HG03108 (cell line): ENCODE results near the gene SPDYE1.
"Not testable (repeated sequence)": the region's sequence is repeated elsewhere in the genome, so short reads cannot be mapped to it uniquely, and the experiment has no call there.

Experiments used
- ATAC-seq: cut with Tn5 transposase; IDR thresholded peaks from one replicate; pipeline ENCODE4 v1.9.1; 2021; ENCODE audit warnings: moderate library complexity; ENCODE audit not compliant: unreplicated experiment

The SPDYE1 gene

GRCh38 chr7:43997532-43997931 lies at the start of gene SPDYE1:
TSS of gene SPDYE1 (plus strand) at chr7:43997897. CDS start at chr7:43999950, 2,053 bp downstream.
- ATAC-seq = not testable (repeated sequence)

GRCh38 chr7:43952028-43952427 lies 45.7 kb upstream of the SPDYE1 start:
- ATAC-seq = no peak

- no peak for ATAC-seq
These were observed 44.6 kb upstream of the SPDYE1 start for GRCh38 chr7:43953071-43953470.

GRCh38 chr7:43954524-43955228 lies 43.0 kb upstream of the SPDYE1 start:
- ATAC-seq = peak; percentile 59

- ATAC-seq = no peak
These were observed 41.7 kb upstream of the SPDYE1 start for GRCh38 chr7:43956027-43956426.

- no peak for ATAC-seq
These were observed 36.8 kb upstream of the SPDYE1 start for GRCh38 chr7:43960933-43961332.

GRCh38 chr7:43966392-43966791 lies 31.3 kb upstream of the SPDYE1 start:
- not testable (repeated sequence) for ATAC-seq

- not testable (repeated sequence) for ATAC-seq
These were observed 29.3 kb upstream of the SPDYE1 start for GRCh38 chr7:43968172-43969040.

GRCh38 chr7:43969586-43969985 lies 28.1 kb upstream of the SPDYE1 start:
- ATAC-seq = not testable (repeated sequence)

GRCh38 chr7:43970698-43971097 lies 27.0 kb upstream of the SPDYE1 start:
- ATAC-seq = not testable (repeated sequence)

GRCh38 chr7:43974033-43974573 lies 23.6 kb upstream of the SPDYE1 start:
- not testable (repeated sequence) for ATAC-seq

- ATAC-seq = not testable (repeated sequence)
These were observed 22.8 kb upstream of the SPDYE1 start for GRCh38 chr7:43974725-43975482.

GRCh38 chr7:43977525-43977924 lies 20.2 kb upstream of the SPDYE1 start:
- no peak for ATAC-seq

- ATAC-seq = not testable (repeated sequence)
These were observed 19.6 kb upstream of the SPDYE1 start for GRCh38 chr7:43978102-43978501.

GRCh38 chr7:43982848-43983247 lies 14.8 kb upstream of the SPDYE1 start:
- ATAC-seq = not testable (repeated sequence)

GRCh38 chr7:43983736-43984135 lies 14.0 kb upstream of the SPDYE1 start:
- not testable (repeated sequence) for ATAC-seq

- peak; percentile 67 for ATAC-seq
These were observed 11.5 kb upstream of the SPDYE1 start for GRCh38 chr7:43985904-43986864.

- ATAC-seq = not testable (repeated sequence)
These were observed 10.2 kb upstream of the SPDYE1 start for GRCh38 chr7:43987476-43987875.

GRCh38 chr7:43990011-43990585 lies 7.6 kb upstream of the SPDYE1 start:
- ATAC-seq = not testable (repeated sequence)
